HUES6 (cell line): Measurements from ENCODE around the gene AQP1.

Experiments
- H3K27ac ChIP-seq: 2 replicates; pipeline ENCODE4 v1.7.0; 2013; ENCODE audit warnings: low read depth, mild to moderate bottlenecking, low read length, inconsistent platforms
- H3K27me3 ChIP-seq: 2 replicates; pipeline ENCODE4 v1.6.1; 2013; ENCODE audit warnings: low read length; ENCODE audit not compliant: control insufficient read depth, insufficient read depth
- H3K36me3 ChIP-seq: 2 replicates; pipeline ENCODE4 v1.6.1; 2013; ENCODE audit warnings: low read length; ENCODE audit not compliant: control insufficient read depth, insufficient read depth
- H3K4me1 ChIP-seq: 2 replicates; pipeline ENCODE4 v1.6.1; 2013; ENCODE audit warnings: low read length; ENCODE audit not compliant: control insufficient read depth, insufficient read depth
- H3K4me3 ChIP-seq: 2 replicates; pipeline ENCODE4 v1.5.1; 2013; ENCODE audit warnings: low read depth, low read length
- H3K9ac ChIP-seq: one replicate; pipeline ENCODE4 v1.6.1; 2013; ENCODE audit warnings: mild to moderate bottlenecking, low read length
- H3K9me3 ChIP-seq: 2 replicates; pipeline ENCODE4 v1.6.1; 2013; ENCODE audit warnings: low read depth, low read length; ENCODE audit not compliant: control insufficient read depth, insufficient read depth

The AQP1 gene

GRCh38 chr7:30873207-30873606, 38.4 kb upstream of the AQP1 start:
- peaks cover 12% of the 10 kb centered on the region; the same call in 1 of the 2 replicates for H3K4me1 ChIP-seq
- no peaks in the 10 kb centered on the region for H3K36me3 ChIP-seq
- H3K9ac ChIP-seq, result no peak overlapping the region
- no peak overlapping the region for H3K4me3 ChIP-seq
- no peak overlapping the region for H3K27ac ChIP-seq
- H3K9me3 ChIP-seq, result no peaks in the 10 kb centered on the region
- H3K27me3 ChIP-seq, result no peaks in the 10 kb centered on the region

- no peak overlapping the region for H3K4me3 ChIP-seq
- no peaks in the 10 kb centered on the region for H3K9me3 ChIP-seq
- no peak overlapping the region for H3K9ac ChIP-seq
- no peak overlapping the region for H3K27ac ChIP-seq
- no peaks in the 10 kb centered on the region for H3K27me3 ChIP-seq
- no peaks in the 10 kb centered on the region for H3K36me3 ChIP-seq
- H3K4me1 ChIP-seq, result peaks cover 12% of the 10 kb centered on the region; the same call in 1 of the 2 replicates
These were observed 38.0 kb upstream of the AQP1 start for GRCh38 chr7:30873656-30874055.

GRCh38 chr7:30874656-30875302, 36.9 kb upstream of the AQP1 start:
- no peak overlapping the region for H3K4me3 ChIP-seq
- no peaks in the 10 kb centered on the region for H3K9me3 ChIP-seq
- peaks cover 20% of the 10 kb centered on the region for H3K4me1 ChIP-seq
- no peaks in the 10 kb centered on the region for H3K27me3 ChIP-seq
- no peak overlapping the region for H3K27ac ChIP-seq
- no peaks in the 10 kb centered on the region for H3K36me3 ChIP-seq
- no peak overlapping the region for H3K9ac ChIP-seq

GRCh38 chr7:30877015-30877769, 34.5 kb upstream of the AQP1 start:
- H3K9me3 ChIP-seq, result no peaks in the 10 kb centered on the region
- H3K9ac ChIP-seq, result no peak overlapping the region
- H3K4me1 ChIP-seq, result peaks cover 35% of the 10 kb centered on the region
- no peak overlapping the region for H3K27ac ChIP-seq
- no peaks in the 10 kb centered on the region for H3K27me3 ChIP-seq
- H3K4me3 ChIP-seq, result no peak overlapping the region
- no peaks in the 10 kb centered on the region for H3K36me3 ChIP-seq

GRCh38 chr7:30877993-30878392, 33.7 kb upstream of the AQP1 start:
- no peaks in the 10 kb centered on the region for H3K36me3 ChIP-seq

GRCh38 chr7:30879139-30880124, 32.2 kb upstream of the AQP1 start:
- H3K9me3 ChIP-seq, result no peaks in the 10 kb centered on the region
- H3K4me3 ChIP-seq, result no peak overlapping the region
- no peak overlapping the region for H3K9ac ChIP-seq
- no peaks in the 10 kb centered on the region for H3K27me3 ChIP-seq
- no peak overlapping the region for H3K27ac ChIP-seq
- H3K4me1 ChIP-seq, result peaks cover 35% of the 10 kb centered on the region
- no peaks in the 10 kb centered on the region for H3K36me3 ChIP-seq

More at GRCh38 chr7:30877993-30878392, 33.7 kb upstream of the AQP1 start:
- H3K27ac ChIP-seq, result no peak overlapping the region
- H3K27me3 ChIP-seq, result no peaks in the 10 kb centered on the region
- H3K4me3 ChIP-seq, result no peak overlapping the region
- no peak overlapping the region for H3K9ac ChIP-seq
- peaks cover 35% of the 10 kb centered on the region for H3K4me1 ChIP-seq
- H3K9me3 ChIP-seq, result no peaks in the 10 kb centered on the region

- Histone ChIP-seq H3K36me3 (no peaks in the 10 kb centered on the region), H3K4me1 (peaks cover 35% of the 10 kb centered on the region), H3K27me3 (no peaks in the 10 kb centered on the region), H3K9ac (no peak overlapping the region), H3K9me3 (no peaks in the 10 kb centered on the region), H3K27ac (no peak overlapping the region), H3K4me3 (no peak overlapping the region)
These were observed 31.4 kb upstream of the AQP1 start for GRCh38 chr7:30880125-30880720.

- H3K4me3 ChIP-seq, result no peak overlapping the region
- H3K9me3 ChIP-seq, result no peaks in the 10 kb centered on the region
- no peaks in the 10 kb centered on the region for H3K36me3 ChIP-seq
- H3K4me1 ChIP-seq, result peaks cover 35% of the 10 kb centered on the region
- no peak overlapping the region for H3K9ac ChIP-seq
- H3K27ac ChIP-seq, result no peak overlapping the region
- no peaks in the 10 kb centered on the region for H3K27me3 ChIP-seq
These were observed 30.7 kb upstream of the AQP1 start for GRCh38 chr7:30880941-30881340.

- H3K9me3 ChIP-seq, result no peaks in the 10 kb centered on the region
- no peak overlapping the region for H3K27ac ChIP-seq
- H3K36me3 ChIP-seq, result no peaks in the 10 kb centered on the region
- no peak overlapping the region for H3K4me3 ChIP-seq
- no peaks in the 10 kb centered on the region for H3K27me3 ChIP-seq
- no peak overlapping the region for H3K9ac ChIP-seq
- H3K4me1 ChIP-seq, result peaks cover 33% of the 10 kb centered on the region
These were observed 30.2 kb upstream of the AQP1 start for GRCh38 chr7:30881448-30881847.

- Histone ChIP-seq H3K4me3 (no peak overlapping the region), H3K9ac (no peak overlapping the region), H3K27me3 (no peaks in the 10 kb centered on the region), H3K9me3 (no peaks in the 10 kb centered on the region), H3K36me3 (no peaks in the 10 kb centered on the region), H3K27ac (no peak overlapping the region), H3K4me1 (peaks cover 34% of the 10 kb centered on the region)
These were observed 26.8 kb upstream of the AQP1 start for GRCh38 chr7:30884881-30885280.
